WTC11 (cell line): ENCODE results near the gene UBA3. TPM values are rescaled to one million over a fixed set of nuclear protein-coding genes. Genes with fewer than 3 reads are reported as not detected.

Source experiments
- ATAC-seq: fragments of 200-7000 bp; cut with Tn5 transposase; 2 replicates; pipeline ENCODE4 v1.10.0; 2021; ENCODE audit warnings: mild to moderate bottlenecking, moderate library complexity
- CTCF ChIA-PET: fragments of 300-600 bp; sonication (Branson Sonifier 250); formaldehyde crosslinking; loops from one replicate; lab custom pipeline; 2021; ENCODE audit warnings: antibody characterized with exemption; lab: Charles Lee
- POLR2A ChIA-PET: fragments of 350-600 bp; sonication (Branson Sonifier 250); formaldehyde crosslinking; loops from one replicate; lab custom pipeline; 2021; ENCODE audit warnings: antibody characterized with exemption; lab: Charles Lee
- DNase-seq: peaks from one replicate; pipeline ENCODE4 v3.0.0; 2021; ENCODE audit warnings: low spot score
- H3K27ac Mint-ChIP-seq: 2 replicates; pipeline ENCODE4 v1.8.0; 2021; ENCODE audit warnings: mixed read lengths
- H3K27me3 Mint-ChIP-seq: 2 replicates; pipeline ENCODE4 v1.8.0; 2021; ENCODE audit warnings: low read depth, mild to moderate bottlenecking, moderate library complexity, mixed read lengths
- H3K36me3 Mint-ChIP-seq: 2 replicates; pipeline ENCODE4 v1.8.0; 2021; ENCODE audit warnings: mixed read lengths
- H3K4me1 Mint-ChIP-seq: 2 replicates; pipeline ENCODE4 v1.8.0; 2022; ENCODE audit warnings: mixed read lengths
- H3K4me3 Mint-ChIP-seq: 2 replicates; pipeline ENCODE4 v1.8.0; 2021; ENCODE audit warnings: mild to moderate bottlenecking, moderate library complexity, mixed read lengths
- H3K9me3 Mint-ChIP-seq: 2 replicates; pipeline ENCODE4 v1.8.0; 2021; ENCODE audit warnings: mixed read lengths
- ARID4B ChIP-seq: sonication (generic); formaldehyde crosslinking; IDR thresholded peaks from 2 replicates; pipeline ENCODE4 v1.8.0; 2023; ENCODE audit warnings: missing genetic modification reagents, mild to moderate bottlenecking, borderline replicate concordance
- CREM ChIP-seq: sonication (generic); formaldehyde crosslinking; IDR thresholded peaks from 2 replicates; pipeline ENCODE4 v1.8.1; 2022; ENCODE audit warnings: mild to moderate bottlenecking, missing genetic modification reagents, moderate library complexity
- E2F1 ChIP-seq: sonication (generic); formaldehyde crosslinking; IDR thresholded peaks from 2 replicates; pipeline ENCODE4 v1.8.0; 2022; ENCODE audit warnings: mild to moderate bottlenecking, missing genetic modification reagents
- ERG ChIP-seq: fragments of 250-450 bp; sonication (Bioruptor Pico); IDR thresholded peaks from 2 replicates; pipeline ENCODE4 v1.8.0; 2021; ENCODE audit warnings: mild to moderate bottlenecking
- ETV6 ChIP-seq: sonication (generic); formaldehyde crosslinking; IDR thresholded peaks from 2 replicates; pipeline ENCODE4 v1.8.1; 2022; ENCODE audit warnings: mild to moderate bottlenecking, missing genetic modification reagents
- FOXJ3 ChIP-seq: sonication (generic); formaldehyde crosslinking; IDR thresholded peaks from 2 replicates; pipeline ENCODE4 v1.9.0; 2021; ENCODE audit warnings: missing genetic modification reagents, mild to moderate bottlenecking, borderline replicate concordance
- HMGA2 ChIP-seq: fragments of 250-450 bp; sonication (Bioruptor Pico); IDR thresholded peaks from 2 replicates; pipeline ENCODE4 v1.4.0; 2021; ENCODE audit warnings: mild to moderate bottlenecking, moderate library complexity
- HMGXB4 ChIP-seq: sonication (generic); formaldehyde crosslinking; IDR thresholded peaks from 2 replicates; pipeline ENCODE4 v1.8.1; 2023; ENCODE audit warnings: mild to moderate bottlenecking, moderate library complexity, missing genetic modification reagents
- NR2C2 ChIP-seq: sonication (generic); formaldehyde crosslinking; IDR thresholded peaks from 2 replicates; pipeline ENCODE4 v1.8.0; 2022; ENCODE audit warnings: mild to moderate bottlenecking, missing genetic modification reagents
- TEAD1 ChIP-seq: sonication (generic); formaldehyde crosslinking; IDR thresholded peaks from 2 replicates; pipeline ENCODE4 v1.8.0; 2022; ENCODE audit warnings: mild to moderate bottlenecking, missing genetic modification reagents
- TEAD4 ChIP-seq: sonication (generic); formaldehyde crosslinking; IDR thresholded peaks from 2 replicates; pipeline ENCODE4 v1.8.0; 2022; ENCODE audit warnings: mild to moderate bottlenecking, missing genetic modification reagents
- USF1 ChIP-seq: sonication (generic); formaldehyde crosslinking; IDR thresholded peaks from 2 replicates; pipeline ENCODE4 v1.8.0; 2022; ENCODE audit warnings: mild to moderate bottlenecking, missing genetic modification reagents
- ZNF281 ChIP-seq: sonication (generic); formaldehyde crosslinking; IDR thresholded peaks from 2 replicates; pipeline ENCODE4 v1.8.0; 2023; ENCODE audit warnings: mild to moderate bottlenecking, missing genetic modification reagents
- ZNF317 ChIP-seq: sonication (generic); formaldehyde crosslinking; IDR thresholded peaks from 2 replicates; pipeline ENCODE4 v1.8.1; 2023; ENCODE audit warnings: low read depth, mild to moderate bottlenecking, moderate library complexity, missing genetic modification reagents, borderline replicate concordance
- ZNF423 ChIP-seq: fragments of 250-450 bp; sonication (Bioruptor Pico); IDR thresholded peaks from 2 replicates; pipeline ENCODE4 v2.1.2; 2022; ENCODE audit warnings: mild to moderate bottlenecking, moderate library complexity
- ZNF512 ChIP-seq: sonication (generic); formaldehyde crosslinking; IDR thresholded peaks from 2 replicates; pipeline ENCODE4 v1.8.1; 2022; ENCODE audit warnings: missing genetic modification reagents, borderline replicate concordance
- ZSCAN18 ChIP-seq: fragments of 250-450 bp; sonication (Bioruptor Pico); IDR thresholded peaks from 2 replicates; pipeline ENCODE4 v2.1.2; 2022; ENCODE audit warnings: mild to moderate bottlenecking, moderate library complexity
- total RNA-seq: library from RNA; stranded (reverse); gene quantifications from 3 replicates; pipeline ENCODE4 v1.2.3, GENCODE V29; 2021

The UBA3 gene
- total RNA-seq, 1 experiment from 2014 or later: 75.0 TPM

- H3K4me3 Mint-ChIP-seq: no peak overlapping the region
- TF ChIP-seq ERG (CRISPR knock-in tag) (no peak), ZNF423 (CRISPR knock-in tag) (no peak), ETV6 (CRISPR knock-in tag) (no peak), ZNF281 (CRISPR knock-in tag) (no peak), TEAD1 (no peak), ZNF317 (CRISPR knock-in tag) (no peak), ARID4B (CRISPR knock-in tag) (no peak), ZSCAN18 (no peak), HMGXB4 (CRISPR knock-in tag) (no peak), TEAD4 (CRISPR knock-in tag) (no peak), FOXJ3 (CRISPR knock-in tag) (no peak), HMGA2 (CRISPR knock-in tag) (no peak), CREM (CRISPR knock-in tag) (no peak), NR2C2 (CRISPR knock-in tag) (no peak), E2F1 (CRISPR knock-in tag) (no peak), ZNF512 (CRISPR knock-in tag) (no peak), USF1 (CRISPR knock-in tag) (no peak)
- H3K4me1 Mint-ChIP-seq: peaks cover 56% of the 10 kb centered on the region
- no peaks in the 10 kb centered on the region for H3K27me3 Mint-ChIP-seq
- no peak for DNase-seq
- peak overlapping the region; percentile 9; the same call in 1 of the 2 replicates for H3K27ac Mint-ChIP-seq
- CTCF ChIA-PET: interaction anchor here (0.7 kb wide), 1 partner anchor 192 kb away, joined by 3 read pairs; no protein-coding TSS in a partner anchor
- no peak for ATAC-seq
- H3K36me3 Mint-ChIP-seq: no peaks in the 10 kb centered on the region
- POLR2A ChIA-PET: no interaction called here
- no peaks in the 10 kb centered on the region for H3K9me3 Mint-ChIP-seq
These were observed 9.9 kb upstream of the UBA3 start for GRCh38 chr3:69090021-69090420.
